Ammon's horn (tissue), 1 donor: ENCODE measurements around the gene NQO2.
A peak's percentile ranks its signal among the peaks of the same experiment; 100 is the strongest.
"Not testable (repeated sequence)": the region's sequence is repeated elsewhere in the genome, so short reads cannot be mapped to it uniquely, and the experiment has no call there.

Source experiments
- DNase-seq: peaks from one replicate; pipeline ENCODE4 v3.0.0-alpha.2; 2016; ENCODE audit warnings: low spot score

NQO2 gene

GRCh38 chr6:3039384-3039783 lies 39.7 kb downstream of the NQO2 start:
- no peak for DNase-seq

- no peak for DNase-seq
Measured at GRCh38 chr6:3041147-3041546, 41.5 kb downstream of the NQO2 start.

- no peak for DNase-seq
Measured at GRCh38 chr6:3041606-3042005, 41.9 kb downstream of the NQO2 start.

- DNase-seq, result no peak
Measured at GRCh38 chr6:3045369-3045768, 45.7 kb downstream of the NQO2 start.

- no peak for DNase-seq
Measured at GRCh38 chr6:3045777-3046176, 46.1 kb downstream of the NQO2 start.

GRCh38 chr6:3046295-3046694 lies 46.6 kb downstream of the NQO2 start:
- no peak for DNase-seq

DNA sequence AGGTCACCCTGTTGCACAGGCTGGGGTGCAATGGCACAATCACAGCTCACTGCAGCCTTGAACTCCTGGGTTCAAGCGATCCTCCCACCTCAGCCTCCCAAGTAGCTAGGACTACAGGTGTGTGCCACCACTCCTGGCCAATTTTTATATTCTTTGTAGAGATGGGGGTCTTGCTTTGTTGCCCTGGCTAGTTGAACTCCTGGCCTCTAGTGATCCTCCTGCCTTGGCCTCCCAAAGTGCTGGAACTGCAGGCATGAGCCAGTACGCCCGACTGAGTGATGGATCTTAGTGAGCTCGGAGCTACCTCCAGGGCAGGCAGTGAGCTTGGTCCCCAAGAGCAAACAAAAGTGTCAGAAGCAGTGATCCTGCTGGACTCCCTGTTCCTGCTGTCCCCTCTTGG lies 48.3 kb downstream of the NQO2 start:
- DNase-seq, result not testable (repeated sequence)

DNA sequence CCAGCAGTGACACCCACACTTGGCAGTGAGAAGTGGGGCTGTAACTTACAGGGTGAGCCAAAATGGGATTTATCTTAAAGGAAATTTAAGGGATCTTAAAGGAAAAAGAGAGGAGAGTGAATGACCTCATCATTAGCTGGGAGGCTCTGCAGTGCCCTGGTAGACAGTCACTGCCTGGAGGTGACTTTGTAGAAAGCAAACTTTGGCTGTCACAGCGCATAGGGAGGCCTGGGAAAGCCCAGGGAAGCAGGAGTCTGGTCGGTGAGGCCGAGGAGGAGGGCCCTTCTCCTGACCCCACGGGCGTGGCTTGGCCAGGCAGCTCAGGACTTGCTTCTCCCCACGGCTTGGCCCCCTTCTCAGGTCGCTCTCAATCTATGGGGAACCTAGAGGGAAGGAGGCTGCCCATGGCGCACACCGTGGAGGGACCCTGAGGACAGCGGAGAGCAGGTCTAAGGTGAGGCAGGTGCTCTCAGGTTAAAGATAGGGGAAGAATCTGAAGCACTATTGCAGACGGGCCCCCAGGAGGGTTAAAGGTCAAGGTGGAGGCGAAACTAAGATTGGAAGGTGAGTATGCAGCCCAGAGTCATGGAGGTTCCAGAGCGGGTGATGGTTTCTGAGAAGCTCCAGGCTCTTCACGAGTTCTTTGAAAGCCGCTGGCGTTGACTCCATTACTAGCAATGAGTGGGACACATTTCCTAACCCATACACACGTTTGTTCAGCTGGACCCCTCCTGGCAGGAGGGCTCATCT lies 53.0 kb downstream of the NQO2 start:
- DNase-seq, result no peak

DNA sequence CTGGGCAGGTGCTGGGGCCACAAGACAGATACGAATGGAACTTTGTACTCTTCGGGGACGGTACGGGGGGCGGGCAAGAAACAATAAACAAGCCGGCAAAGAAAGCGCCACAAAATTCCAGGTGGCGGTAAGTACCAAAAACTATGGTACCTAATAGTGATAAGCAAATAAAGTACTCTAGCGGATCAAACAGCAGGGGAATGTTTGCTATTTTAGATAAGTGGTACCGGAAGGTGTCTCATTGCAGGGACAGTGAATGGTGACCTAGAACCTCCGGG lies 53.5 kb downstream of the NQO2 start:
- no peak for DNase-seq

GRCh38 chr6:3054229-3055157 lies 54.8 kb downstream of the NQO2 start:
- DNase-seq, result peak; percentile 24

DNA sequence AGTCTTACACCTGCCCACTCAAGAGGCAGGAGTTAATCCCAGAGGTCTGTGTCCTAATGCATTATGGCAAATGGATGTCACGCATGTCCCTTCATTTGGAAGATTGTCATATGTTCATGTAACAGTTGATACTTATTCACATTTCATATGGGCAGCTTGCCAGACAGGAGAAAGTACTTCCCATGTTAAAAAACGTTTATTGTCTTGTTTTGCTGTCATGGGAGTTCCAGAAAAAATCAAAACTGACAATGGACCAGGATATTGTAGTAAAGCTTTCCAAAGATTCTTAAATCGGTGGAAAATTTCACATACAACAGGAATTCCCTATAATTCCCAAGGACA lies 55.4 kb downstream of the NQO2 start:
- not testable (repeated sequence) for DNase-seq

- DNase-seq, result no peak
Measured at GRCh38 chr6:3057063-3057770, 57.5 kb downstream of the NQO2 start.

GRCh38 chr6:3058957-3059356 lies 59.3 kb downstream of the NQO2 start:
- DNase-seq, result no peak

DNA sequence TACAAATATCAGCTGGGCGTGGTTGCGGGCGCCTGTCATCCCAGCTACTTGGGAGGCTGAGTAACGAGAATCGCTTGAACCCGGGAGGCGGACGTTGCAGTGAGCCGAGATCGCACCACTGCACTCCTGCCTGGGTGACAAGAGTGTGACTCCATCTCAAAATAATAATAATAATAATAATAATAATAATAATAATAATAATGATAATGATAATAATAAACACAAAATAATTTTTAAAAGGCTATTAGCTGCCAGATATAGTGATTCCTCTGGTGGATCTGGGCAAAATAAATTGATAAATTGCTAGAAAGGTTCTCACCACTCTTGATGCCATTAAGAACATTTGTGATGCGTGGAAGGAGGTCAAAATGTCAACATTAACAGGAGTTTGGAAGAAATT lies 60.4 kb downstream of the NQO2 start:
- DNase-seq, result not testable (repeated sequence)

GRCh38 chr6:3061501-3061941 lies 61.8 kb downstream of the NQO2 start:
- DNase-seq, result no peak

DNA sequence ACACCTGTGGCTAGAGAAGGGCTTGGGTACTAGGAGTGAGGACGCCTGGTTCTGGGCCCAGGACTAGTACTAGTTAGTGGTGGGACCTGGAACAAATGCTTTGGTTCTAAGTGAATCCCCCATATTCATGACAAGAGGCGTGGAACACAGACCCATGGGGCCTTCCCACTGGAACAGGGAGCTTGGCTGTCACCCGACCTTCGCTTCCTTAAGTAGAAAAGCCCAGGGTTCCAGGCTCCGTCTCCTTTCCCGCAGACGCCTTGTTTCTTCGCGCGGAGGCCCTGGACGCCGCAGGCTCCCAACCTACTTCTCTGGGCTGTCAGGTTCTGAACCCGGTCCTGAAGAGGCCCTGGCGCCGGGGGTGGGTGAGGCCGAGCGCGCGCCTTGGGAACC lies 63.6 kb downstream of the NQO2 start:
- DNase-seq, result not testable (repeated sequence)

DNA sequence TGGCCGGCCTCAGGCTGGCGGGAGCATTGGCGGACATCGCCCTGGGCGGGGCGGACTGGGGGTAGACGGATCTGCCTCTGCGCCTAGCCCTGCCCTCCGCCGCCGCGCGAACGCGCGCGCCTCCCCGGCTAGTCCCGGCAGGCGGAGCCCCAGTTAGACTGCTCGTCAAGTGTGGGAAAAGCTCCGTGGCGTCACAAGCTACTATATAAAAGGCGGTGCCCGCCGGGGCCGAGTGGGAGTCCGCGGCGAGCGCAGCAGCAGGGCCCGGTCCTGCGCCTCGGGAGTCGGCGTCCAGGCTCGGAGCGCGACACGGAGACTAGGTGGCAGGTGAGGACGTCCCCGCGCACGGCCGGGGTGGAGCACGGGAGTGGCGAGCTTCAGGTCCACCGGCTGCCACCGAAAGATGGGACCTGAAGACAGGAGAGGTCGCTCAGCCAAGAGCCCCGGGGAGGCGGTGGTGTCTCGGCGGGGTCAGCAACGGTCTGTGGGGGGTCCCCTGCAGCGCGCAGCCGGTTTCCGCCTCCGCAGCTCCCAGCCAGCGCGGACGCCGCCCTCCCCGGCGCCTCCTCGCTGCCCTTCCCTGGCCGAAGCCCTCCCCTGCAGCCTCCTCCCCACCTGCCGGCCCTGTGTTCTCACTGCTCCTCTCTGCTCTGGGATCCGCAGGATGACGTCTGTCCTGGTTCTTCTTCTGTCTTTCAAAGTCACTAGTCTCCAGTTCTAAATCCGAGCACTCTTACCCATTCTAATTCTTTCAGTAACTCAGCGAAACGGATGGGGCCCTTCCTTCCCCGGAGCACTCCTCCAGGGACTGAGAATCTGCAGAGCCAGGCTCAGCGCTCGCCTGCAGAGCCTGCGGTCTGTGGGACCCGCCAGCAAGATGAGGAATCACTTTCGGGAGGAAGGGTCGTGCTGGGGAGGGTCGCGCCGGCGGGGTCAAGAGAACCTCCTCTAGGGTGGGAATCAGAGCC lies 64.3 kb downstream of the NQO2 start:
- DNase-seq, result peak; percentile 91

DNA sequence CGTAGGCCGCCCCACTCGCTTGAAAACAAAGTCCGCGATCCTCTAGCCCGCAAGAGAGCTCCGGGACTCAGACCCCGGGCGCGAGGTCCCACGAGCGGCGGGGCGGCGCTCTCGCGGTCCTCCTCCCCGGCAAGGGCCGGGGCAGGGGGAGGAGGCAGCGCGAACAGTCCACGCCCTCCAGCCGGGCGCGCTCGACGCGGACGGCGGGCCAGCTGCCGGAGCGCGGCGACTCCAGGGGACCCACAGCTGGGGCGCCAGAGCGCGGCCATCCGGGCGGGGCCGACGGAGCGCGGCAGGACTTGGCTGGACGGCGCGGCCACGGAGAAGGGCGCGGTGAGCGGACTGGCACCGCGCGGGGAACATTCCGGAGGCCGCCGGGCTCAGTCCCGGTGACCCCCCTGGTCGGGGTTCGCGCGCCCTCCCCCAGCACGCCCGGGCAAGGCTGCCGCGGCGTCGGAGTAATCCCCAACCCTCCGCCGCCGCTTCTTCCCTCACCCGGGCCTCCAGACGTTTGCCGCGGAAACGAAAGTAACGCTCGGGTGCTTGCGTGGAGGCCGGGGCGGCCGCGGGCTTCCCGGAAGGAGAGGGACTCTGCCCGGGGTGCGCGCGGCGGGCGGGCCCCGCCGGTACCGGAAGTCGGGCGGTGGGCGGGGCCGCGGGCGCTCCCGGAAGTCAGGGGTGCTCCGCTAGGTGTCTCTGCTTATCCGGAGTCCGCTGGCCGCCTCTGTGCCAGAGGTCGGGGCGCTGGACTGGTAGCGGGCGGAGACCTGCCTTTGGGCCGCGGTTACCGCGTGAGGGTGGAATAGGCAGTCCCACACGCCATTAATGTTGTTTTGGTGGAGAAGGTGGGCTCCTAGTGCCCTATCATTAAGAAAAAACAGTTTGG lies 68.9 kb downstream of the NQO2 start, which contains the start of gene RIPK1:
Gene RIPK1, plus strand, starts transcription at position 166 of the 886 bp plus-strand sequence. CDS start 8,330 bp downstream, outside the sequence.
- DNase-seq, result peak; percentile 89
